GDM1 (cell line): ENCODE data around the gene GPR137B.
"Not testable (repeated sequence)": the region's sequence is repeated elsewhere in the genome, so short reads cannot be mapped to it uniquely, and the experiment has no call there.

Source experiments
- DNase-seq: peaks from one replicate; lab custom pipeline; 2025; lab: John Stamatoyannopoulos, UW

GPR137B gene

DNA sequence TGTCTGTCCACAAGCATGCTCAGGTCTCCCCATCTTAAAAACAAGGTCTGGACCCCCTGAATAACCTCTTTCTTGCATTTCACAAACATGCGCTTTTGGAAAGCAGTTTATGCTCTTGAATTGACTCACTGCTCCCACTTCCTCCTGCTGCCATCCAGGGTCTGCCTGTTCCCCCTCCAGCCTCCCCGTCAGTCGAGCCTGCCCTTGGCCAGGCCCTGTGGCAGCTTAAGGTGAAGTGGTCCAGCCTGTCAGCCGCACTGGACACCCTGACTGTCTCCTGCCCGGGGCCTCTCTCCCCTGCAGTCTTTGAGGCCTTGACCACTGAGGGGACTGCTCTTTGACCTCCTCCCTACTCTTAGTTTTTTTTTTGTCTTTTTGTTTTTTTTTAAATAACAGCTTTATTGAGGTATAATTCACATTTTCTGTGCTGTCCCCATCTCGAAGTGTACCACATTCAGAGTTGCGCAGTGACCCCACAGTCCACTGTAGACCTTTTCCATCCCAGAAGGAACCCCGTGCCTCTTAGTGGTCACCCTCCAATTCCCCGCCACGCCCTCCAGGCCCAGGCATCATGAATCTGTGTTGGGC, 18.3 kb downstream of the GPR137B start:
- no peak for DNase-seq

DNA sequence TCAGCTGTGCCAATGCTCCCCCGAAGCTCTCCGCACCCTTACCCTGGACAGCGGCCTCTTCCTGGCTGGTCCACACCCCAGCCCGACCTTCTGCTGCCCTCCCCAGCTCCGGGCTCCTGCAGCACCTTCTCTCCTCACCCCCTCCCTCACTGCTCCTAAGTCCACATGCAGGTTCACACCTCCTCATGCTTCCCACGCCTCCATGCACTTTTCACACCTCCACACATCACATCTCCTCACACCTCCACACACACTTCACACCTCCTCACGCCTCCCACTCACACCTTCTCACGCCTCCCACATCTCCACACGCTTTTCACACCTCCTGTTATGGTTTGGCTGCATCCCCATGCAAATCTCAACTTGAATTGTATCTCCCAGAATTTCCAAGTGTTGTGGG, 18.9 kb downstream of the GPR137B start:
- DNase-seq = no peak

DNA sequence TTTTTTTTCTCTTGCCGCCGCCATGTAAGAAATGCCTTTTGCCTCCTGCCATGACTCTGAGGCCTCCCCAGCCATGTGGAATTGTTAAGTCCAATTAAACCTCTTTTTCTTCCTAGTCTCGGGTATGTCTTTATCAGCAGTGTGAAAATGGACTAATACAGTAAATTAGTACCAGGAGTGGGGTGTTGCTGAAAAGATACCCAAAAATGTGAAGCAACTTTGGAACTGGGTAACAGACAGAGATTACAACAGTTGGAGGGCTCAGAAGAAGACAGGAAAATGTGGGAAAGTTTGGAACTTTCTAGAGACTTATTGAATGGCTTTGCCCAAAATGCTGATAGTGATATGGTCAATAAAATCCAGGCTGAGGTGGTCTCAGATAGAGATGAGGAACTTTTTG, 19.4 kb downstream of the GPR137B start:
- DNase-seq = not testable (repeated sequence)

DNA sequence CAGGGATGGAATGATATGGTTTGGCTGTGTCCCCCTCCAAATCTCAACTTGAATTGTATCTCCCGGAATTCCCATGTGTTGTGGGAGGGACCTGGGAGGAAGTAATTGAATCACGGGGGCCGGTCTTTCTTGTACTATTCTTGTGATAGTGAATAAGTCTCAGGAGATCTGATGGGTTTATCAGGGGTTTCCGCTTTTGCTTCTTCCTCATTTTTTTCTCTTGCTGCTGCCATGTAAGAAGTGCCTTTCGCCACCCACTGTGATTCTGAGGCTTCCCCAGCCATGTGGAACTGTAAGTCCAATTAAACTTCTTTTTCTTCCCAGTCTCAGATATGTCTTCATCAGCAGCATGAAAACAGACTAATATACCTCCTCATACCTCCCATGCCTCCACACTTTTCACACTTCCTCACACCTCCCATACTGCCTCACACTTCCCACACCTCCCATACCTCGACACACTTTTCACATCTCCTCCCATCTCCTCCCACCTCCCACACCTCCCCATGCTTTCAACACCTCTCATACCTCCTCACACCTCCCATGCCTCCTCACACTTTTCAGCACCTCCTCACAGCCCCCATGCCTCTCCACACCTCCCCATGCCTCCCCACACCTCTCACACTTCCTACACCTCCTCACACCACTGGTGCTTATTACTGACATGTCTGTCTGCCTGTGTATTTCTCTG, 21.3 kb downstream of the GPR137B start:
- no peak for DNase-seq

DNA sequence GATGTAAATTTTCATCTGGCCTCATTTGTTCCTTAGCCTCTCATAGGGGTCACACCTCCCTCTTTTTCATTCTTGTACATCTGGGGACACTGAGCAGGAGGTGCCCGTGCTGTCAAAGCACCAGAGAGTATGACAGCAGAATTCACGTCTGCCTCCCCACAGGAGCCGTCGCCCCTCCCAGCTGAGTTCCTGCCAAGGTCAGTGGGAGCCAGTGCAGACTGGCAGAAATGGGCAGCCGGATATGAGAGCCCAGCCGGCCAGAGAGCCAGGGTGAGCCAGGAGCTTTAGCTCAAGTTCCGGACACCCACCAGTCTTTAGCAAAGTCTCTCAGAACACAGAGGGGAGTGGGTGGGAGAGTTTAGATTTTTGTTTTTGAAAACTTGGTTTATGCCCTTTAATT, 21.9 kb downstream of the GPR137B start:
- no peak for DNase-seq

DNA sequence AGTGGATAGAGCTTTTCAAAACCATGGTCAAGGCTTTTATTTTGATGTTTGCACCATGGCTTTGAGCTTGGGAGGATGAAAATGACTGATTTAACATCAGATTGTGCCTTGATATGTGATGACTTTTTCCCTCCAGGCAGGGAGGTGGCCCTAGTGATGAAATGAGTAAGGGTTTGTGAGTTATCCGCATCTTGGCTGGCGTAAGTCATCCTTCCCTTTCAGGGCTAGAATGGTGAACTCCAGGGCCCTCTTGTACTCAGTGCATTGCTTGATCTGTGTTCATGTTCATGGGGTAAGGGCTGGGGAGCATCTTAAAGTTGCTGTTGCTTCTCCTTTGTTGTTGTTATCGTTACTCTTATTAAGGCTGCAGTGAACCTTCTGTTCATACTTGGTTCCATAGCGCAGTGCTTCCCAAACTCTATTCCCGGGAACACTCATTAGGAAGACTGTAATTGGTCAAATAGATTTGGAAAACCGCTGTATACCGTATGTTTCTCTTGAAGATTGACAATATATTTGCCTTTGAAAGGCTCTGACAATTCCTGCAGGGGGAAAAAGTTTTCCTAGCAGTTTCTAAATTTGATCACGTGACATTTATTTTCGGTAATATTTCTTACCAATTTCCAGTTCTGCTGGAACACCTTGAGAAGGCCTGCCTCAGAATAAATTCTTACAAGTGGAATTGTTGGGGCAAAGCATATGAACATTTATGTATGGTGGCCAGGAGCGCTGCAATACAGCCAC, 23.1 kb downstream of the GPR137B start:
- DNase-seq = no peak

DNA sequence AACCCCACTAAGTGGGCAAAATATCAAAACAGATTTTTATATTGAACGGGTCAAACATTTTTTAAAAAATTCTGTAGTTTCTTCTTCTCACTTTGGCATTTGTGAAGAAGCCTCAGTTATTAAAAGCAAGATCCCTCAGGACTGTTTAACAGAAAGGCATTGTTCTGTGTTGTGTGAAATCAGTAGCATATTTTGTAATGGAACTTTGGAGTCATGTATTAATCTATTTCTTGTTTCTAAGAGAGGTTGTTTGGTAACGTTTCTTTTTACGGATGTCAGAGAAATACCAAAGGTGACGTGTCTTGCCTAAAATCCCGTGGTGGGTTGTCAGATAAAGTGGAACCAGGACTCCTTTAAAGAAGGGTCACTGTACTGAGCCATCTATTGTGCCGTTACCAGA, 23.7 kb downstream of the GPR137B start:
- no peak for DNase-seq

DNA sequence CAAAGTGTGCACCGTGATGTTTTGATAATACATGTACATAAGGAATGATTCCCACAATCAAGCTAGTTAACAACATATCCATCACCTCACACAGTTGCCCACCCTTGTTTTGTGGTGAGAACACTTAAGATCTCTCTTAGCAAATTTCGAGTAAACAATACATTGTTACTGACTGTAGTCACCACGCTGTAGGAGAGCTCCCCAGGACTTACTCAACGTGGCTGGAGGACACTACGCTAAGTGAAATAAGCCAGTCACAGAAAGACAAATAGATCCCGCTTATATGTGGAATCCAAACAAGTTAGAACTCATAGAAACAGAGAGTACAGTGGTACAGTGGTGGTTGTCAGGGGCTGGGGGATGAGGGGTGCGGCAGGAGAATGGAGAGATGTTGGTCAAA, 24.8 kb downstream of the GPR137B start:
- DNase-seq = no peak

DNA sequence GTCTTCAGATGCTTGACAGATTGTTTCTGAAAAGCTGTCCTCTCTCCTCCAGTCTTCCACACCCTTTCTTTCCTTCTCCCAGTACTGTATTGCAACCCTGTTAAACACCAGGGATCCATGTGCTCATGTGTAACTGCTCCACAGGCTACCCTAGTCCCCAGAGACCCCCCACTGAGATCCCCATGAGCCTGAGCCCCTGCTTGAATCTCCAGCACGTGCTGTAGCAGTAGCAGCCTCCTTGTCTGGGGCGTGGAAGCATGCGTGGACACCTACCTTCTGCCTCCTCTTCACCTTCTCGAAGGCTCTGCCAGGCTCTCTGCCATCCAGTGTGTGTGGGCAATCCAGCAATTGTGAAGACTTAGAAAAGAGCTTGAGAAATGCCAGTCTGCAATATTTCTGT, 25.2 kb downstream of the GPR137B start:
- no peak for DNase-seq

DNA sequence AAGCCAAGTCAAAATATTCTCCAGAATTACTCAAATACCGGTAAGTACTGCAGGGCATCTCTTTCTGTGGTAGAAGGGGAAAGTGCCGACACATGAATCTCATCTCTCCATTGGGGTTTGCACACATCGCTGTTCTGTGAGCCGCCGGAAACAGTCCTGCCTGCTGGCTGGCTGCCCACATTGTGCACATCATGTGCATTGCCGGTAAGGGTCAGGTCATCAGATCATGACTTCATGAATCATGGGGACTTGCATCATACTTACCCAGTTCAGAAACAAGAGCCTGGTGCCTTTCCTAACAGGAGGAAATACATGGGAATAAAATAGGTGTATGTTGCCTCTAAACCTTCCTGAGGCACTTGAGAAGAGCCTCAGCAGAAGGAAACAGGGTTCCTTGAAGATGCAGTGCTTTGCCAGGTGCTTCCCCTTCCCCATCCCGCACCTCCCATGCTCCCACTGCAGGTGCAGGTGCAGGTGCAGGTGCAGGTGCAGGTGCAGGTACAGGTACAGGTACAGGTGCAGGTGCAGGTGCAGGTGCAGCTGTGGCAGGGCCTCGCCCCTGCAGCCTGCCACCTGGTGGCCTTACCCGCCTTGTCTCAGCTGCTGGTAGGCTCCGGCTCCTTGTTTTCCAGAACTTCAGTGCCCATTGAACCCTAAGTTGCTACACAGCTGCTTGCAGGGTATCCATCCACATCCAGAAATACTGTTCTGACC, 26.5 kb downstream of the GPR137B start:
- no peak for DNase-seq

DNA sequence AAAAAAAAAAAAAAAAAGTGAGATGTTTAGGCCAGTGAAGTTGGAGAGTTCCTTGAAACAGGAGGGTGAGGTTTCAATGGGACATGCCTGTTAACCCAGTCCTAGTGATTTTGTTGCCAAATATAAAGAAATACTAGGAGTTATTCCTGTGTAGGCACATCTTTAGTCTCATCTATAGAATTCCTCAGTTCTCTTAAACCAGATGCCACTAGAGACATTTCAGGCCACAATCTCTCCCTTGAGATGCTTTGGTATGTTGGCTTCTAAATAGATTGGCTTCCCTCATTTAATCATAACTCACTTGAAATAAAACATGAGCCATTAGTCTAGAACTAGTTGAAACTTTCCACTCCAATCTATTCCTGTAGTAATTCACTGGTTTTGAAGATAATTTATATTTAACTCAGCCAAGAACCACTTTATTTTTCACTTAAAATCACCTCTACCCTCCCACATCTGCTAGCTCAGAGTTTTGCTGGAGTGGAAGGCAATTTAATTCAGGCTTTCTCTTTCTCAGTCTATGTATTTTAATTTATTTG, 29.8 kb downstream of the GPR137B start:
- no peak for DNase-seq

DNA sequence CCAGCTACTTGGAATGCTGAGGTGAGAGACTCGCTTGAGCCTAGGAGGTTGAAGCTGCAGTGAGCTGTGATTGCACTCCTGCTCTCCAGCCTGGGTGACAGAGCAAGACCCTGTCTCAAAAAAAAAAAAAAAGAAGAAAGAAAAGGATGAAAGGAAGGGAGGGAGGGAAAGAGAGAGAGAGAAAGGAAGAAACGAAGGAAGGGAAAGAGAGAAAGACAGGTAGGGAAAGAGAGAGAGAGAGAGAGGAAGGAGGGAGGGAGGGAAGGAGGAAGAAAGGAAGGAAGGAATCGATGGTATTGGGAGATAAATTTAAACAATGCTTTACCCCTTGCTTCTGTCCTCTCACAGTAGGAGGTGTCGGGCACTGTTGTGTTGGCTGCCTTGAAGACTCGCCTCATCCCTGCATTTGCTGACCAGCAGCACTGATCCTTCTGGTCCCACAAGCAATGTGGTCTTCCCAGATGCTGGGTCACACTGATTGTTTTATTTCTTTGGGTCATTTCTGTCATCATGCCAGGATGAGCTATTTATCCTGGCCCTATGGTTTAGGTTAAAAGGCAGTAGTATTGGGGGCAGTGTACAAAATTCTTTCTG, 30.9 kb downstream of the GPR137B start:
- DNase-seq = no peak

DNA sequence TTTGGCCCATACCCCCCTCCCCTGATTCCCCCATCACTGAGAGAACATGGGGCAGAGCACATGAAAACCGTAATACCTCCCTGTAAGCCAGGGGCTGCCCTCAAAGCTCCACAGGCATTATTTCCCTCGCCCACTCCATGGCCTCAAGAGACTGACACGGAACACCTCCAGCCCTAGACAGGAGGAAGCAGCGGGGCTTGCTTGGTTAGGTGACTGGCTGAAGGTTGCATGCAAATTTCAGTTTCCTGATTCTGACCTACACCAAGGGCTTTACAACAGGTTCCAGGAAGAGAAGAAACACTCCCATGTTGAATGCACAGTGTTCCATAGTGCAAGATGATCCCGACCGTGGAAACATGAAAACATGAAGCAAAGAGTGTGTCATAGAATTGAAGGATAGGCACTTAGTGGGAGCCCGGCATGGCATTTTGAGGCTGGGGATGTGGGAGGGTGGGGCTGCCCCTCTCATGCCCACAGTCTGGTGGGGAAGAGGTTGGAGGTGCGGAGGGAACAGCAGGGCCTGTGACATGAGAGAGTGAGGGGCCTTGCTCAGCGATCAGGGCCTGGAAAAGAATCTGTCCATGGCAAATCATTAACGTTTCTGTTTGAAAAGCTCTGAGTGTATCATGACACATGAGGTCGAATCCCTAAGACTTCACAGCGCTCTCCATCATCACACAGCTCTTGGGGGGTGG, 33.5 kb downstream of the GPR137B start:
- no peak for DNase-seq

DNA sequence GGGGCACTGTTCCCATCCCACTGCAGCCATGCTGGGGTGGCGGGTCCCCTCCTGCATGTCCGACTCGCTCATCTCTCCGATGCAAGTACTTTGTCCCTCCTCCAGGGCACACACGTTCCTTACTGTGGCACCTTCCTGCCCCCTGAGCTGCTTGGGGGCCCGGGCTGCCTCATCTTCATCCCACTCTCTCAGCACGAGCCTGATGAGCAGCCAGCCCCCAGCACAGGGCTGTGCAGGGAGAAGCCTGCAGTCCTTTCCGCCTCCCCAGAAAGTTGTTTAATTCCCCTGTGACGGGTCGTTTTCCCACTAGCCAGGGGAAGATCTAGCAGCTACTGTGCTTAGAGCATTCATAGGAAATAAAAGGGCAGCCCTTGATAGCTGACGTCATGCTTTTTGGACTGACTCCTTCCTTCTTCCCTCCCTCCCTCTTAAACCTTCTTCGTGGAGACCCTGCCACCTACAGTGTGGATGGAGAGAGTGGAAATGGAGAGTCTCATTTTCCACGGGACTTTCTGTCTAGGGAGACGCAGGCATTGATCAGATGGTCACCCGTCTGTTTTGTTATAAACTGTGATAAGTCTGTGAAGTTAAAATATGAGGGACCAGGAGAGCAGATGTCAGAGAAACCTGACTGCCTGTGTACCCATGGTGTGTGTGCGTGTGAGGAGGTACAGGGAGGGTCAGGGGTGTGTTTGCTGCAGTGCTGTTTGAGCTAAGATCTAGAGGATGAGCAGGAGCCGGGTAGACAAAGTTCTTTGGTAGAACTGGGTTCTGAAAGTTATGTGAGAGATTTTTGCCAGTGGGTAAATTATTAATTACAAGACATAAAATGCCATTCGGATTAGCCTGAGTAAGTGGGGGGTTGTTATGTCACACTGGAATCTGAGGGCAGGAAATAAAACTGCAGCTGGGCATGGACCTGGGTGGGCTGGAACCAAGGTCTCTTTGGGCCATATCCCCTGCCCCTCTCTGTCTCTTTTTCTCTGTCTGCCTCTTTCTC, 34.3 kb downstream of the GPR137B start:
- DNase-seq = no peak

DNA sequence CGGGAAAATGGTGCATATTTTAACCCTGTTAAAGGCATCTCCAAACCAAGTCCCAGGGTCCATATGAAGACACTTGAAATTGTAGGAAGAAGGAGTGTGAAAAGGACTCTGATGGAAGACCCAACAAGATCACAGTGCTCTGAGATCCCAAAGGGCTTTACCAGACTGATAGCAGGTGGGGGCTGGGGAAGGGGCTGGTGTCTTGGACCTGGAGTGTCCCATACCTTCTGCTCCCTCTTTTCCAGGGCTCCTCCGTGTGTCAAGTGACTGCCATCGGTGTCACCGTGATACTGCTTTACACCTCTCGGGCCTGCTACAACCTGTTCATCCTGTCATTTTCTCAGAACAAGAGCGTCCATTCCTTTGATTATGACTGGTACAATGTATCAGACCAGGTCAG, 37.3 kb downstream of the GPR137B start:
- DNase-seq = no peak

DNA sequence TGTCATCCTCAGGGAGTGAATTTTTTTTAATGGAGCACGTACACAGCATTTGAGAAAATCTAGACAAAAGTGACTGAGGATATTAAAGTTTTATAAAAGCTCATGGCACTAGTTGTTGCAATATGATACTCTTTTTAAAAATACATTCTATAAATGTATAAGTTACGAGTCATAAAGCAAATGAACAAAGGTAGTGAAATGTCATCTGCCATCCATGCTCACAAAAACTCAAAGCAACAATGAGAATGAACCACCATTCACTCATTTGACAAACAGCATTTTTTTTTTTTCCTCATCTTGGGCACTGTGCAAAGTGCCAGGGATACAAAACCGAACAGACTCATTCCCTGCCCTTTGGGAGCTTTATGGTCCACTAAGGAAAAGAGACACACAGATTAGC, 38.7 kb downstream of the GPR137B start:
- no peak for DNase-seq

DNA sequence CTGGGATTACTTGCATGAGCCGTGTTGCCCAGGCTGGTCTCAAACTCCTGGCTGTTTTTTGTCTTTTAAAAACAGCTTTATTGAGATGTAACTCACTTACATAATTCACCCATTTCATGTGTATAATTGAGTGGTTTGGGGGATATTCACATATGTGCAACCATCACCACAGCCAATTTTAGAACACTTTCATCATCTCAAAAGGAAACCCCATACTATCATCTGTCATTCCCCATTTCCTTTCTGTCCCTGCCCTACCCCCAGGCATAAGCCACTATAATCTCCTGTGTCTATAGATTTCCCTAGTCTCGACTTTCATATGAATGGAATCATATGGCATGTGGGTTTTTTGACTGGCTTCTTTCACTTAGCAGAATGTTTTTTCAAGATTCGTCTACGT, 43.3 kb downstream of the GPR137B start:
- DNase-seq = no peak

DNA sequence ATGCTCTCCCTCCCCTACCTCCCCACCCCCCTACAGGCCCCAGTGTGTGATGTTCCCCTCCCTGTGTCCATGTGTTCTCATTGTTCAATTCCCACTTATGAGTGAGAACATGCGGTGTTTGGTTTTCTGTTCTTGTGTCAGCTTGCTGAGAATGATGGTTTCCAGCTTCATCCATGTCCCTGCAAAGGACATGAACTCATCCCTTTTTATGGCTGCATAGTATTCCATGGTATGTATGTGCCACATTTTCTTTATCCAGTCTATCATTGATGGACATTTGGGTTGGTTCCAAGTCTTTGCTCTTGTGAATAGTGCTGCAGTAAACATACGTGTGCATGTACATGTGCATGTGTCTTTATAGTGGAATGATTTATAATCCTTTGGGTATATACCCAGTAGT, 44.1 kb downstream of the GPR137B start:
- DNase-seq = not testable (repeated sequence)

DNA sequence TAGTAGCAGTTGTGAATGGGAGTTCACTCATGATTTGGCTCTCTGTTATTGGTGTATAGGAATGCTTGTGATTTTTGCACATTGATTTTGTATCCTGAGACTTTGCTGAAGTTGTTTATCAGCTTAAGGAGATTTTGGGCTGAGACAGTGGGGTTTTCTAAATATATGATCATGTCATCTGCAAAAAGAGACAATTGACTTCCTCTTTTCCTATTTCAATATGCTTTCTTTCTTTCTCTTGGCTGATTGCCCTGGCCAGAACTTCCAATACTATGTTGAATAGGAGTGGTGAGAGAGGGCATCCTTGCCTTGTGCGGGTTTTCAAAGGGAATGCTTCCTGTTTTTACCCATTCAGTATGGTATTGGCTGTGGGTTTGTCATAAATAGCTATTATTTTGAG, 45.7 kb downstream of the GPR137B start:
- not testable (repeated sequence) for DNase-seq

DNA sequence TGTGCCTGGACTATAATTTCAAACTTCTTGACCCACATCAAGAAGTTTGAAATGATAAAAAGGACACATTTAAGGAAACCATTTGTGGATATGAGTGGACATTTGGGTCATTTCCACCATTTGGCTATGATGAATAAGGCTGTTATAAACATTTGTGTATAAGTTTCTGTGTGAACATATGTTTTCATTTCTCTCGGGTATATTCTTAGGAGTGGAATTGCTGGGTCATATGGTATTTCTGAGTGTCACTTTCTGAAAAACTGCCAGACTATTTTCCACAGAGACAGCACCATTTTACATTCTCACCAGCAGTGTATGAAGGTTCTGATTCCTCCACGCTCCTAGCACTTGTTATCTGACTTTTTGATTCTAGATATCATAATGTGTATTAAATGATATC, 50.8 kb downstream of the GPR137B start:
- DNase-seq = no peak
